Measurements from ENCODE around the gene MGA. TPM values are rescaled to one million over a fixed set of nuclear protein-coding genes. Genes with fewer than 3 reads are reported as not detected.

The MGA gene
- total RNA-seq, 1 experiment from 2014 or later: 35.9 TPM

GRCh38 chr15:41661518-41662225 is 1.5 kb downstream of the MGA start (continued):
- TF ChIP-seq ZBTB43 (CRISPR knock-in tag; IDR thresholded peaks at IDR 0.05): peak; percentile 72; the same call in 1 of the 2 replicates
- TF ChIP-seq ZNF219 (CRISPR knock-in tag; IDR thresholded peaks at IDR 0.05; ENCODE audit: borderline replicate concordance): no peak
- peak; percentile 97 for TF ChIP-seq USF2 (CRISPR knock-in tag; IDR thresholded peaks at IDR 0.05)
- TF ChIP-seq ZNF232 (CRISPR knock-in tag; IDR thresholded peaks at IDR 0.05): peak; percentile 80
- TF ChIP-seq USF1 (CRISPR knock-in tag; IDR thresholded peaks at IDR 0.05): peak; percentile 96
- peak; percentile 74; the same call in 1 of the 2 replicates for TF ChIP-seq MYBL2 (CRISPR knock-in tag; IDR thresholded peaks at IDR 0.05)
- TF ChIP-seq FOXP4 (CRISPR knock-in tag; IDR thresholded peaks at IDR 0.05): peak; percentile 66; the same call in 1 of the 2 replicates
- TF ChIP-seq ZBTB21 (CRISPR knock-in tag; IDR thresholded peaks at IDR 0.05; ENCODE audit: borderline replicate concordance): no peak; the same call in 1 of the 2 replicates
- peak; percentile 81; the same call in 1 of the 2 replicates for TF ChIP-seq MAX (CRISPR knock-in tag; IDR thresholded peaks at IDR 0.05)
- TF ChIP-seq ARID4B (CRISPR knock-in tag; IDR thresholded peaks at IDR 0.05; ENCODE audit: borderline replicate concordance): peak; percentile 91; the same call in 1 of the 2 replicates
- TF ChIP-seq FOXP1 (CRISPR knock-in tag; IDR thresholded peaks at IDR 0.05; ENCODE audit: borderline replicate concordance): 0 out of 2 replicates have a peak, but pooled peaks have one; percentile 65
- TF ChIP-seq ATF3 (CRISPR knock-in tag; conservative IDR thresholded peaks at IDR 0.05): no peak
- no peak for TF ChIP-seq ZNF416 (CRISPR knock-in tag; IDR thresholded peaks at IDR 0.05)
- peak; percentile 82 for TF ChIP-seq ETV6 (CRISPR knock-in tag; IDR thresholded peaks at IDR 0.05)
- TF ChIP-seq TEAD1 (CRISPR knock-in tag; IDR thresholded peaks at IDR 0.05): peak; percentile 70; the same call in 1 of the 2 replicates

Data from WTC11 (cell line).